HG03097 (cell line): ENCODE results near the gene PRIM2.
A peak's percentile ranks its signal among the peaks of the same experiment; 100 is the strongest.
"Not testable (repeated sequence)": the region's sequence is repeated elsewhere in the genome, so short reads cannot be mapped to it uniquely, and the experiment has no call there.

Experiments used
- ATAC-seq: cut with Tn5 transposase; IDR thresholded peaks from one replicate; pipeline ENCODE4 v1.9.1; 2021; ENCODE audit not compliant: unreplicated experiment, low FRiP score

The PRIM2 gene

GRCh38 chr6:57308755-57309154 is 8.7 kb upstream of the PRIM2 start:
- ATAC-seq, result not testable (repeated sequence)

- ATAC-seq, result not testable (repeated sequence)
These were observed 7.2 kb upstream of the PRIM2 start for GRCh38 chr6:57310095-57310816.

- ATAC-seq, result no peak
These were observed 6.6 kb upstream of the PRIM2 start for GRCh38 chr6:57310817-57311157.

GRCh38 chr6:57311300-57312003 is 6.0 kb upstream of the PRIM2 start:
- ATAC-seq, result not testable (repeated sequence)

GRCh38 chr6:57312004-57312345 is 5.5 kb upstream of the PRIM2 start:
- ATAC-seq, result no peak

- no peak for ATAC-seq
These were observed 4.4 kb upstream of the PRIM2 start for GRCh38 chr6:57313009-57313408.

GRCh38 chr6:57313711-57314471 is 3.5 kb upstream of the PRIM2 start:
- no peak for ATAC-seq

GRCh38 chr6:57315111-57315510 is 2.3 kb upstream of the PRIM2 start:
- no peak for ATAC-seq

GRCh38 chr6:57315851-57316250 is 1.6 kb upstream of the PRIM2 start:
- no peak for ATAC-seq

GRCh38 chr6:57316581-57317059 is 810 bp upstream of the PRIM2 start:
- peak; percentile 86 for ATAC-seq

- no peak for ATAC-seq
These were observed 7.1 kb downstream of the PRIM2 start for GRCh38 chr6:57324538-57324937.

- ATAC-seq, result no peak
These were observed 9.9 kb downstream of the PRIM2 start for GRCh38 chr6:57327311-57327710.

GRCh38 chr6:57328074-57328473 is 10.6 kb downstream of the PRIM2 start:
- no peak for ATAC-seq

- no peak for ATAC-seq
These were observed 12.5 kb downstream of the PRIM2 start for GRCh38 chr6:57329933-57330332.

GRCh38 chr6:57342148-57342669 is 24.8 kb downstream of the PRIM2 start:
- no peak for ATAC-seq

GRCh38 chr6:57343342-57343741 is 25.9 kb downstream of the PRIM2 start:
- ATAC-seq, result not testable (repeated sequence)

- not testable (repeated sequence) for ATAC-seq
These were observed 29.3 kb downstream of the PRIM2 start for GRCh38 chr6:57346715-57347114.

- not testable (repeated sequence) for ATAC-seq
These were observed 30.2 kb downstream of the PRIM2 start for GRCh38 chr6:57347597-57347996.

GRCh38 chr6:57350443-57350842 is 33.0 kb downstream of the PRIM2 start:
- ATAC-seq, result not testable (repeated sequence)

- not testable (repeated sequence) for ATAC-seq
These were observed 35.2 kb downstream of the PRIM2 start for GRCh38 chr6:57352596-57352995.

GRCh38 chr6:57358319-57358718 is 40.9 kb downstream of the PRIM2 start:
- ATAC-seq, result not testable (repeated sequence)
